ENCODE measurements around the gene PTGDS. TPM values are rescaled to one million over a fixed set of nuclear protein-coding genes. Genes with fewer than 3 reads are reported as not detected.
A peak's percentile ranks its signal among the peaks of the same experiment; 100 is the strongest.

Gene PTGDS
- total and polyA plus RNA-seq, 10 donors = 134 to 1,396 (median 412) TPM

GRCh38 chr9:136944519-136945332 is 32.6 kb upstream of the PTGDS start, which contains the start of the genes C8G and FBXW5:
Gene C8G, plus strand, starts transcription at chr9:136945243. Its CDS starts 78 bp downstream, at chr9:136945321.
Gene FBXW5, minus strand, starts transcription at chr9:136944738. Its CDS starts 655 bp downstream, at chr9:136944083.
- Histone ChIP-seq H3K4me3 (peak within 1 kb of the TSS; percentile 72 to 93 (median 86)), H3K27ac (peak within 1 kb of the TSS; percentile 85 to 97 (median 95)), H3K27me3 (replicated peaks in 1 of 7) (no peaks in the 10 kb centered on the region), H3K36me3 (peaks cover 7 to 37% (median 34%) of the 10 kb centered on the region in 6 donors), H3K4me1 (peaks cover 26 to 94% (median 74%) of the 10 kb centered on the region in 6 donors), H3K9me3 (no peaks in the 10 kb centered on the region)
- DNase-seq = peak; percentile 100
- intact Hi-C loops (cut with DNase I; ENCODE audit: low total_unique reads) = loop anchor here (10.0 kb wide), 3 partner anchors 60 to 100 kb away; partner anchors contain the start of genes AJM1, FUT7, PHPT1 and TRAF2
- TF ChIP-seq POLR2A (IDR thresholded peaks at IDR 0.05) (peak in 2 of 3 donors; percentile 6 to 72), POLR2AphosphoS5 (IDR thresholded peaks at IDR 0.05) (peak; percentile 79 to 87 (median 87)), CTCF (IDR thresholded peaks at IDR 0.05 in 8 of 11, conservative IDR thresholded peaks at IDR 0.05 in 3 of 11) (peak; percentile 98 to 100 (median 100))
- 4 to 14% (median 6%) methylated on average over 19 to 74 of the region's 74 CpGs for WGBS, 5 donors

- Histone ChIP-seq H3K4me3 (no peak overlapping the region), H3K36me3 (peaks cover 6 to 29% (median 25%) of the 10 kb centered on the region in 6 donors), H3K9me3 (no peaks in the 10 kb centered on the region), H3K4me1 (peaks cover 29 to 93% (median 72%) of the 10 kb centered on the region in 6 donors), H3K27ac (peak overlapping the region in 3 of 8 donors; percentile 96 to 97 (median 97)), H3K27me3 (replicated peaks in 1 of 7) (no peaks in the 10 kb centered on the region)
- peak; percentile 87 for DNase-seq
- intact Hi-C loops (cut with DNase I; ENCODE audit: low total_unique reads) = loop anchor here (10.0 kb wide), 3 partner anchors 61 to 101 kb away; partner anchors contain the start of genes AJM1, FUT7, PHPT1 and TRAF2
- WGBS, 5 donors = 83 to 95% (median 89%) methylated on average over 16 to 30 of the region's 30 CpGs
- TF ChIP-seq POLR2A (IDR thresholded peaks at IDR 0.05) (no peak), POLR2AphosphoS5 (IDR thresholded peaks at IDR 0.05) (no peak), CTCF (IDR thresholded peaks at IDR 0.05 in 8 of 11, conservative IDR thresholded peaks at IDR 0.05 in 3 of 11) (no peak)
These were observed 31.7 kb upstream of the PTGDS start for GRCh38 chr9:136945333-136946227.

- peaks cover 3 to 20% (median 17%) of the 10 kb centered on the region in 6 donors for H3K36me3 ChIP-seq
- WGBS, 5 donors = 80 to 88% (median 81%) methylated on average over 19 to 27 of the region's 27 CpGs
- H3K4me3 ChIP-seq = no peak overlapping the region
- DNase-seq = peak; percentile 81
- peaks cover 30 to 93% (median 71%) of the 10 kb centered on the region in 6 donors for H3K4me1 ChIP-seq
- intact Hi-C loops (cut with DNase I; ENCODE audit: low total_unique reads) = loop anchor here (10.0 kb wide), 3 partner anchors 62 to 102 kb away; partner anchors contain the start of genes AJM1, FUT7, PHPT1 and TRAF2
- peak overlapping the region in 5 of 8 donors; percentile 34 to 91 (median 62) for H3K27ac ChIP-seq
- no peaks in the 10 kb centered on the region for H3K9me3 ChIP-seq
- TF ChIP-seq POLR2A (IDR thresholded peaks at IDR 0.05) = no peak
- no peak for TF ChIP-seq CTCF (IDR thresholded peaks at IDR 0.05 in 8 of 11, conservative IDR thresholded peaks at IDR 0.05 in 3 of 11)
- TF ChIP-seq POLR2AphosphoS5 (IDR thresholded peaks at IDR 0.05) = no peak
- no peaks in the 10 kb centered on the region for H3K27me3 ChIP-seq (replicated peaks in 1 of 7)
These were observed 30.9 kb upstream of the PTGDS start for GRCh38 chr9:136946228-136947027.
